ENCODE results near the gene FRG2B.

- TF ChIP-seq CTCF (conservative IDR thresholded peaks at IDR 0.05 in 1 of 2, IDR thresholded peaks at IDR 0.05 in 1 of 2; ENCODE audit: low read depth in 1 of 2, low read length in 2 of 2) (no peak), EZH2 (IDR thresholded peaks at IDR 0.05; ENCODE audit: low read length, missing control alignments) (no peak)
Measured at GRCh38 chr10:133611079-133611478, 15.5 kb downstream of the FRG2B start.
